CD4-positive, alpha-beta T cell treated with Interleukin-17A for 4 hours (primary cell): ENCODE results near the gene TNFRSF13B.
"Not testable (repeated sequence)": the region's sequence is repeated elsewhere in the genome, so short reads cannot be mapped to it uniquely, and the experiment has no call there.

Source experiments
- DNase-seq: peaks from one replicate; pipeline ENCODE4 v3.0.0-alpha.2; 2020; ENCODE audit warnings: mixed read lengths

Gene TNFRSF13B

DNA sequence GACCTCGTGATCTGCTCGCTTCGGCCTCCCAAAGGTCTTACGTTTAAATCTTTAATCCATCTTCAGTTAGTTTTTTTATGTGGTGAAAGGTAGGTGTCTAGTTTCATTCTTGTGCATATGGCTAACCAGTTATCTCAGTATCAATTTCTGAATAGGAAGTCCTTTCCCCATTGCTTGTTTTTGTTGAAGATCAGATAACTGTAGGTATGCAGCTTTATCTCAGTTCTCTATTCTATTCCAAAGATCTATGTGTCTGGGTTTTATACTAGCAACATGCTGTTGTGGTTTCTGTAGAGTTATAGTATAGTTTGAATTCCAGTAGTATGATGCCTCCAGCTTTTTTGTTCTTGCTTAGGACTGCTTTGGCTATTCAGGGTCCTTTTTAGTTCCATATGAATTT lies 65.2 kb downstream of the TNFRSF13B start:
- no peak for DNase-seq

DNA sequence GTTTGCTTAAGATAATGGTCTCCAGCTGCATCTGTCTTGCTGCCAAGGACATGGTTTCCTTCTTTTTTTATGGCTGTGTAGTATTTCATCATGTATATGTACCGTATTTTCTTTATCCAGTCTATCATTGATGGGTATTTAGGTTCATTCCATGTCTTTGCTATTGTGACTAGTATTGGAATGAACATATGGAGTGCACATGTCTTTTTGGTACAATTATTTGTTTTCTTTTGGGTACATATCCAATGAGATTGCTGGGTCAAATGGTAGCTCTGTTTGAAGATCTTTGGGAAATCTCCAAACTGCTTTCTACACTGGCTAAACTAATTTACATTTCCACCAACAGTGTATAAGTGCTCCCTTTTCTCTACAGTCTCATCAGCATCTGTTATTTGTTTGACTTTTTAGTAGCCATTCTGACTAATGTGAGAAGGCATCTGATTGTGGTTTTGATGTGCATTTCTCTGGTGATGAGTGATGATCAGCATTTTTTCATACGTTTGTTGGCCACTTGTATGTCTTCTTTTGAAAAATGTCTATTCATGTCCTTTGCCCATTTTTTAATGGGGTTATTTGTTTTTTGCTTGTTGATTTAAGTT lies 66.2 kb downstream of the TNFRSF13B start:
- DNase-seq: no peak

DNA sequence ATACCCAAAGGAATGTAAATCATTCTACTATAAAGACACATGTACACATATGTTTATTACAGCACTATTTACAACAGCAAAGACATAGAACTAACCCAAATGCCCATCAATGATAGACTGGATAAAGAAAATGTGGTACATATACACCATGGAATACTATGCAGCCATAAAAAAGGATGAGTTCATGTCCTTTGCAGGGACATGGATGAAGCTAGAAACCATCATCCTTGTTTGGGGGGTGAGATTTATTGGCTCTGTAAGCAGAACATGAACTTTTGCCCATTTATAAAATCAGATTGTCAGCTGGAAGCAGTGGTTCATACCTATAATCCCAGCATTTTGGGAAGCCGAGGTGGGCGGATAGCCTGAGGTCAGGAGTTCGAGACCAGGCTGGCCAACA lies 68.8 kb downstream of the TNFRSF13B start:
- not testable (repeated sequence) for DNase-seq

DNA sequence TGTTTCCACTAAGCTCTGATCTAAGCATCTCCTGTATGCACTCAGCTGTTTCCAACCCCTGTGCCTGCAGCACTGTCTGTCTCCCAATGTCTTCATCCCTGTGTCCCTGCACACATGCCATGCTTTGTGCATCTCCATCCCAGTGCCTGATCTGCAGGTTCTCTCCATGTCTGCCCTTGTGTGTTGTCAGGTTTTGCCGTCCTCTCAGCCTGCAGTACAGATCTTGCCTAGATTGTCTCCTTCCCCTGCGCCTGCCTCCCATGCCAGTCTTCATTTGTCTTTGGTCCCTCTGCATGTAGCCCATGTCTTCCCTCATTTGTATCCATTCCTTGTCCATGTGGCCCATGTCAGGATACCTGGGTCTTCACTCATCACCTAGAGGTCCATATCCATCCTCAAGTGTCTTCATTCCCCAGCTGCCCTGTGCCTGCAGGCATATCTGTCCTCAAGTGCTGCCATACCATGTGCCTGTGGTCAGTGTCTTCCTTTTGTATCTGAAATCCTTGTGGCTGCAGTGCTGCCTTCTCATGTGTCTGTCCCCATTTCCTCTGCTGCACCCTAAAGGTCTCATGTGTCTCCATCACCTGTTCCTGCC lies 71.5 kb downstream of the TNFRSF13B start:
- no peak for DNase-seq

DNA sequence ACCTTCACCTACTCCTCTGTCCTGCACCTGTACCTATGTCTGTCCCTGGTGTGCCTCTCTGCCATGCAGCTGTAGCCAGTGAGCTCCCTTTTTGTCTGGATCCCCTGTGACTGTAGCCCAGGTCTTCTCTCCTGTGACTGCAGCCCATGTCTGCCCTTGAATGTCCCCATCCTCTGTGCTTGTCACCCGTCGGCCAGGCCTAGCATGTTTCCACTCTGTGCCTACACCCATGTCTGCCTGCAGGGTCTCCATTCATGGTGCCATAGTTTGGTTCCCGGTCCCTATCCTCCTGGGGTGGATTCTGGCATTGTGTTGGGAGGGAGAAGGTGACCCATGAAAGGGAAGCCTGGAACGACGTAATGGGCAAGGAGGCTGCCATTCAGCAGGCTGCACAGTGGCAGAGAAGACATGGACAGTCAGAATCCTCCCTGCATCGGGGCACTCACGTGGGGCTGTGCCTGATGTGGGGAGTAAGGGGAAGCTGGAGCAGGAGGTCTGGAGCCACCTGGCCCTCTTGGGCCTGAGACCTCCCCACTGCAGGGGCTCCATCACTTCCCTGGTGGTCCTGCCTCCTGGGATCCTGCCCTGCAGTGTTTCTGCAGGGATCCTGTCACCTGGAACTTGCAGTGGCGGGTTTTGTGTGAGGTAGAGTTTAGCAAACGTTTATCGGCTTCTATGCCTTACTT lies 74.6 kb downstream of the TNFRSF13B start:
- DNase-seq: not testable (repeated sequence)

DNA sequence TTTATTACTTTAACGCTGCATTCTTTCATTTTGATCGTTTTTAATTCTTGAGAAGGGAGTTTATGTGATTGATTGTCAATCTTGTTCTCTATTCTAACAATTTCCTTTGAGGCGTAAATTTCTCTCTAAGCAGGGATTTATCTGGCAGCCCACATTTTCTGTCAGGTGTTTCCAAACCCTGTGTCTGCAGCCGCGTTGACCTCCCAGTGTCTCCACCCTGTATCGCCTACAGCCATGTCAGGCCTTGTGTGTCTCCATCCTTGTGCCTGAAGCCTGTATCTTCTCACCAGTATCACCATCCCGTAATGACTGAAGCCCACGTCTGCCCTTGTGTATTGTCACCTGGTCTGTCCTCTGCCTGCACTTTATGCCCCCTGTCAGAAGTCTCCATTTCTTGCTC lies 75.7 kb downstream of the TNFRSF13B start:
- DNase-seq: not testable (repeated sequence)

DNA sequence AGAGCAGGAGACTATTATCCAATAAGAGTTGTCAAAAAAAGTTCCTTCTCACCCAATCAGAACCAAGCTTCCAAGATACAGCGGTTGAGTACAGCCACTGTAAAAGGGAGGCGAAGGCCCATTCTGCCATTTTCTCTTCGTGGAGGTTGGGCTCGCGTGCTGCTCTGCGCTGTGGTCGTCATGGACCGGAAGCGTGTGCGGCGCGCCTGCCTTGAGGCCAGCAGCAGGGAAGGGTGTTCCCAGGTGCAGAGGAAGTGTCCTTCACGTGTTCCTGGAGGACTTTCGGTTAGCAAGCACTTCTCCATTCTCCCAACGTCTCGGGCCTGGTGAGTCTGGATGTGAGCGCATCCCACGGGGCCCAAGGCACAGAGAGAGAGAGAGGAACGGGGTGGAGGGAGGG lies 78.4 kb downstream of the TNFRSF13B start:
- not testable (repeated sequence) for DNase-seq

DNA sequence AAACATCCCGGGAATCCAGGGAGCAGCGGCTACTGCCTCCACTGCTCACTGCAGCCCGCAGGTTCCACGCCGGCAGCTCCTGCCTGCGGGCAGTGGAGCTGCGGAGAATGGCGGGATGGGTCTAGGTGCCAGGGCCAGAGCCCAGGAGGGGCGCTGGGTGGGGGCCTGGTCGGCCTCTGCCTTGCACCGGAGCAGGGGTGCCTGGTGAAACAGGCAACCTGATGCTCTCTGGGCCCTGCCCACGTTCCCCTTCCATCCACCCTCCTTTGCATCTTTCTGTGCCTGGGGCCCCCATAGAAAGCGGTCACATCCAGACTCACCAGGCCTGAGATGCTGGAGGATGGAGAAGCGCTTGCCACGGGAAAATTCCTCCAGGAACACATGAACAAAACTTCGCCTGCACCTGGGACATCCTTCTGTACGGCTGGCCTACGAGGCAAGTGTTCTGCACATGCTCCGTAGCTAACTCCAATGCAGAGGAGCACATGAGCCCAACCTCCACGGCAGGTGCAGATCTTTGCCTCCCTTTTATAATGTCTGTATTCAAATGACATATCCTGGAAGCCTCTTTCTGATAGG lies 79.0 kb downstream of the TNFRSF13B start:
- not testable (repeated sequence) for DNase-seq

DNA sequence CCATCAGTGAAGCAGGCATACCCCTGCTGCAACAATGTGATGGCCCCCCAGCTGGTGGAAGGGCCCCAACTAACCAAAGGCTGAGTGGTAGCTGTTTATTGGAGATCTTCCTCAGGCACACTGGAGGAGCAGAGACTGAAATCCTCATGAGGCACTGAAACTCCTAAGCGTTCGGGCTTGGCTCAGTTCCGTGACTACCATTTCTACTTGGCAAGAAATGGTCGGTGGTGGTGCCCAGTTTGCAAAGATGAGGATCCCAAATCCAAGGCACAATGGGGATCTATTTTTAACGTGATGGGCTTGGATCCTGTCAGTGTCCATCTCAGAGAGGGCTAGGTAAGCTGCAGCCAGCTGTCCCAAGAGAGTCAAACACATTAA lies 82.8 kb downstream of the TNFRSF13B start:
- no peak for DNase-seq
